ENCODE measurements around the gene CEP41.
A peak's percentile ranks its signal among the peaks of the same experiment; 100 is the strongest.

The CEP41 gene

GRCh38 chr7:130346941-130347340, 93.9 kb downstream of the CEP41 start:
- no peak for DNase-seq

GRCh38 chr7:130346177-130346905, 94.5 kb downstream of the CEP41 start:
- DNase-seq: no peak

GRCh38 chr7:130345725-130346124, 95.1 kb downstream of the CEP41 start:
- no peak for DNase-seq

GRCh38 chr7:130345136-130345535, 95.7 kb downstream of the CEP41 start:
- peak; percentile 75 for DNase-seq

- no peak for DNase-seq
Measured at GRCh38 chr7:130344271-130344866, 96.4 kb downstream of the CEP41 start, which contains the start of gene CPA5. Gene CPA5 (plus strand): TSS chr7:130344816. CDS start chr7:130346486, 1,670 bp downstream.
